H4 (cell line): ENCODE measurements around the gene NME3. TPM values are rescaled to one million over a fixed set of nuclear protein-coding genes. Genes with fewer than 3 reads are reported as not detected.

ENCODE experiments used
- DNase-seq: peaks from one replicate; pipeline ENCODE4 v3.0.0-alpha.2; 2015; ENCODE audit warnings: low spot score
- total RNA-seq: library from RNA; depleted of rRNA; stranded (reverse); fragments of >200 nt; shearing (Covaris generic); gene quantifications from 2 replicates; pipeline ENCODE4 v1.2.3, GENCODE V29; 2014

NME3 gene
- total RNA-seq, 1 experiment from 2014 or later, result 0.50 TPM

GRCh38 chr16:1780677-1781072 is 9.3 kb upstream of the NME3 start:
- no peak for DNase-seq

- no peak for DNase-seq
These were observed 8.7 kb upstream of the NME3 start for GRCh38 chr16:1779741-1780676.

- no peak for DNase-seq
These were observed 7.9 kb upstream of the NME3 start for GRCh38 chr16:1779234-1779701.

- DNase-seq, result no peak
These were observed 7.1 kb upstream of the NME3 start for GRCh38 chr16:1778200-1779179.

- no peak for DNase-seq
These were observed 6.2 kb upstream of the NME3 start for GRCh38 chr16:1777375-1778199.

- no peak for DNase-seq
These were observed 5.6 kb upstream of the NME3 start for GRCh38 chr16:1776991-1777374.

- no peak for DNase-seq
These were observed 5.3 kb upstream of the NME3 start for GRCh38 chr16:1776672-1776955.

- DNase-seq, result no peak
These were observed 4.7 kb upstream of the NME3 start for GRCh38 chr16:1775846-1776671.

- no peak for DNase-seq
These were observed 3.9 kb upstream of the NME3 start for GRCh38 chr16:1775006-1775845.

- no peak for DNase-seq
These were observed 3.1 kb upstream of the NME3 start for GRCh38 chr16:1774448-1774780.

GRCh38 chr16:1773703-1774447 is 2.5 kb upstream of the NME3 start:
- DNase-seq, result no peak

- DNase-seq, result peak; percentile 69
These were observed 1.8 kb upstream of the NME3 start, which contains the start of gene MRPS34 for GRCh38 chr16:1772908-1773702. MRPS34 (minus strand) TSS chr16:1773134; CDS start chr16:1773119, 15 bp downstream.

GRCh38 chr16:1772362-1772907 is 1.1 kb upstream of the NME3 start, which contains the start of gene EME2:
EME2 (plus strand) TSS chr16:1772810; CDS start chr16:1773228, 418 bp downstream.
- no peak for DNase-seq

- DNase-seq, result no peak
These were observed 570 bp upstream of the NME3 start for GRCh38 chr16:1771864-1772361.

GRCh38 chr16:1770328-1771187 is 785 bp downstream of the NME3 start:
- DNase-seq, result no peak

GRCh38 chr16:1769402-1770300 is 1.7 kb downstream of the NME3 start:
- DNase-seq, result no peak
